GM23338 (cell line): ENCODE measurements around the gene LNX2. TPM values are rescaled to one million over a fixed set of nuclear protein-coding genes. Genes with fewer than 3 reads are reported as not detected.

ENCODE experiments used
- ATAC-seq: fragments of 200-7000 bp; cut with Tn5 transposase; 3 replicates; pipeline ENCODE4 v1.9.1; 2020
- DNase-seq: peaks from one replicate; pipeline ENCODE4 v3.0.0-alpha.2; 2015; ENCODE audit warnings: low spot score
- H2AFZ ChIP-seq: fragments of 200-600 bp; sonication (generic); 2 replicates; pipeline ENCODE4 v1.8.0; 2016; ENCODE audit warnings: antibody characterized with exemption, mild to moderate bottlenecking, moderate library complexity
- H3F3A ChIP-seq: fragments of 200-600 bp; sonication (generic); replicated peaks from 2 replicates; pipeline ENCODE4 v1.8.0; 2017; ENCODE audit warnings: antibody characterized with exemption, mixed run types, low read depth
- H3K27ac ChIP-seq: fragments of 200-600 bp; sonication (generic); 2 replicates; pipeline ENCODE4 v1.6.1; 2016; ENCODE audit warnings: low read depth
- H3K27me3 ChIP-seq: fragments of 200-600 bp; sonication (generic); 2 replicates; pipeline ENCODE4 v1.8.0; 2016; ENCODE audit warnings: mild to moderate bottlenecking, mixed run types, moderate library complexity; ENCODE audit not compliant: insufficient read depth
- H3K36me3 ChIP-seq: fragments of 200-600 bp; sonication (generic); 2 replicates; pipeline ENCODE4 v1.8.0; 2016; ENCODE audit warnings: mild to moderate bottlenecking; ENCODE audit not compliant: insufficient read depth
- H3K4me1 ChIP-seq: fragments of 200-600 bp; sonication (generic); 2 replicates; pipeline ENCODE4 v1.8.0; 2016; ENCODE audit warnings: mild to moderate bottlenecking, moderate library complexity; ENCODE audit not compliant: insufficient read depth
- H3K4me2 ChIP-seq: fragments of 200-600 bp; sonication (generic); 2 replicates; pipeline ENCODE4 v1.7.1; 2017; ENCODE audit warnings: mixed run types
- H3K4me3 ChIP-seq: fragments of 200-600 bp; sonication (generic); 2 replicates; pipeline ENCODE4 v1.6.1; 2016; ENCODE audit warnings: mixed run types
- H3K79me2 ChIP-seq: fragments of 200-600 bp; sonication (generic); replicated peaks from 2 replicates; pipeline ENCODE4 v1.8.0; 2017; ENCODE audit warnings: mild to moderate bottlenecking; ENCODE audit not compliant: insufficient read depth
- H3K9me2 ChIP-seq: fragments of 200-600 bp; sonication (generic); 2 replicates; pipeline ENCODE4 v1.8.0; 2017; ENCODE audit not compliant: insufficient read depth
- H4K20me1 ChIP-seq: fragments of 200-600 bp; sonication (generic); replicated peaks from 2 replicates; pipeline ENCODE4 v1.8.0; 2017; ENCODE audit warnings: mild to moderate bottlenecking; ENCODE audit not compliant: insufficient read depth
- H3K27ac Mint-ChIP-seq: 2 replicates; pipeline ENCODE4 v1.8.0; 2020; ENCODE audit warnings: inconsistent platforms, mild to moderate bottlenecking, moderate library complexity, mixed read lengths
- H3K27me3 Mint-ChIP-seq: 3 replicates; pipeline ENCODE4 v1.8.0; 2022; ENCODE audit warnings: low read depth, mild to moderate bottlenecking, moderate library complexity, mixed read lengths, inconsistent platforms; ENCODE audit not compliant: insufficient read depth, poor library complexity
- H3K36me3 Mint-ChIP-seq: 3 replicates; pipeline ENCODE4 v1.8.0; 2021; ENCODE audit warnings: low read depth, mild to moderate bottlenecking, inconsistent platforms, moderate library complexity, mixed read lengths
- H3K4me1 Mint-ChIP-seq: 3 replicates; pipeline ENCODE4 v1.8.0; 2020; ENCODE audit warnings: mild to moderate bottlenecking, inconsistent platforms, mixed read lengths
- H3K4me3 Mint-ChIP-seq: 3 replicates; pipeline ENCODE4 v1.8.0; 2021; ENCODE audit warnings: moderate library complexity, mild to moderate bottlenecking, inconsistent platforms, mixed read lengths
- H3K9me3 Mint-ChIP-seq: 3 replicates; pipeline ENCODE4 v1.8.0; 2020; ENCODE audit warnings: moderate library complexity, mild to moderate bottlenecking, inconsistent platforms, mixed read lengths
- EZH2phosphoT487 ChIP-seq: fragments of 200-600 bp; sonication (generic); IDR thresholded peaks from one replicate; pipeline ENCODE4 v1.8.1; 2018; ENCODE audit warnings: antibody characterized with exemption; ENCODE audit not compliant: unreplicated experiment
- ZNF114 ChIP-seq: fragments of 250-450 bp; sonication (Bioruptor Pico); IDR thresholded peaks from 2 replicates; pipeline ENCODE4 v1.5.0; 2020; ENCODE audit warnings: mild to moderate bottlenecking, moderate library complexity
- polyA plus RNA-seq: library from polyadenylated mRNA; unstranded; fragments of >200 nt; fragmentation: Nextera tagmentation; extraction: Ambion mirVana; gene quantifications from 2 replicates; pipeline ENCODE4 v1.2.1, GENCODE V29; 2016
- total RNA-seq: library from RNA; depleted of rRNA; stranded (reverse); fragments of >200 nt; shearing (Covaris generic); gene quantifications from 2 replicates; pipeline ENCODE4 v1.2.3, GENCODE V29; 2014
- TF ChIP-seq, protein P1 (sequence below): fragments of 250-450 bp; sonication (Bioruptor Pico); IDR thresholded peaks from 2 replicates; pipeline ENCODE4 v1.5.0; 2020; ENCODE audit warnings: mild to moderate bottlenecking, moderate library complexity
- TF ChIP-seq, protein P2 (sequence below): IDR thresholded peaks from one replicate; pipeline ENCODE4 v1.6.1; 2018; ENCODE audit warnings: antibody characterized with exemption; ENCODE audit not compliant: unreplicated experiment

Gene LNX2
- total and polyA plus RNA-seq, 2 experiments from 2014 or later = 3.7 to 18.0 TPM

DNA sequence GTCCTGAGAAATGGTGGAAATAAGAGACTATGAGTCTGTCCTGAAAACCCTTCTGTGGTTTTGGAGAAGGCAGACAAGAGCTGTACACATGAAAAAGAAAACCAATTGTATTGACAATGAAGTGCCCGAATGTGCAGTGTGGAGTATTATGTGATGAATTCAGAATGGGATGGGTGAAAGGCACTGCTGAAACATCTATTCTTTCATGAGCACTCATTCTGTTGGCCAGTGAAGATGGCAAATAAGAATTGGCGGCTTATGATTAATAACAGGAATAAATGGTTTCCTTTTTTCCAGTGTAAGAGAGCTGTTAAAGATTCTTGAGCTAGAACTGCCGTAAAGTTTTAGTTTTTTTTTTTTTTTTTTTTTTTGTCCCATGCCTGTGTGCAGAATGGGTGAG, 7.1 kb upstream of the LNX2 start (continued):
- TF ChIP-seq, protein P1, sequence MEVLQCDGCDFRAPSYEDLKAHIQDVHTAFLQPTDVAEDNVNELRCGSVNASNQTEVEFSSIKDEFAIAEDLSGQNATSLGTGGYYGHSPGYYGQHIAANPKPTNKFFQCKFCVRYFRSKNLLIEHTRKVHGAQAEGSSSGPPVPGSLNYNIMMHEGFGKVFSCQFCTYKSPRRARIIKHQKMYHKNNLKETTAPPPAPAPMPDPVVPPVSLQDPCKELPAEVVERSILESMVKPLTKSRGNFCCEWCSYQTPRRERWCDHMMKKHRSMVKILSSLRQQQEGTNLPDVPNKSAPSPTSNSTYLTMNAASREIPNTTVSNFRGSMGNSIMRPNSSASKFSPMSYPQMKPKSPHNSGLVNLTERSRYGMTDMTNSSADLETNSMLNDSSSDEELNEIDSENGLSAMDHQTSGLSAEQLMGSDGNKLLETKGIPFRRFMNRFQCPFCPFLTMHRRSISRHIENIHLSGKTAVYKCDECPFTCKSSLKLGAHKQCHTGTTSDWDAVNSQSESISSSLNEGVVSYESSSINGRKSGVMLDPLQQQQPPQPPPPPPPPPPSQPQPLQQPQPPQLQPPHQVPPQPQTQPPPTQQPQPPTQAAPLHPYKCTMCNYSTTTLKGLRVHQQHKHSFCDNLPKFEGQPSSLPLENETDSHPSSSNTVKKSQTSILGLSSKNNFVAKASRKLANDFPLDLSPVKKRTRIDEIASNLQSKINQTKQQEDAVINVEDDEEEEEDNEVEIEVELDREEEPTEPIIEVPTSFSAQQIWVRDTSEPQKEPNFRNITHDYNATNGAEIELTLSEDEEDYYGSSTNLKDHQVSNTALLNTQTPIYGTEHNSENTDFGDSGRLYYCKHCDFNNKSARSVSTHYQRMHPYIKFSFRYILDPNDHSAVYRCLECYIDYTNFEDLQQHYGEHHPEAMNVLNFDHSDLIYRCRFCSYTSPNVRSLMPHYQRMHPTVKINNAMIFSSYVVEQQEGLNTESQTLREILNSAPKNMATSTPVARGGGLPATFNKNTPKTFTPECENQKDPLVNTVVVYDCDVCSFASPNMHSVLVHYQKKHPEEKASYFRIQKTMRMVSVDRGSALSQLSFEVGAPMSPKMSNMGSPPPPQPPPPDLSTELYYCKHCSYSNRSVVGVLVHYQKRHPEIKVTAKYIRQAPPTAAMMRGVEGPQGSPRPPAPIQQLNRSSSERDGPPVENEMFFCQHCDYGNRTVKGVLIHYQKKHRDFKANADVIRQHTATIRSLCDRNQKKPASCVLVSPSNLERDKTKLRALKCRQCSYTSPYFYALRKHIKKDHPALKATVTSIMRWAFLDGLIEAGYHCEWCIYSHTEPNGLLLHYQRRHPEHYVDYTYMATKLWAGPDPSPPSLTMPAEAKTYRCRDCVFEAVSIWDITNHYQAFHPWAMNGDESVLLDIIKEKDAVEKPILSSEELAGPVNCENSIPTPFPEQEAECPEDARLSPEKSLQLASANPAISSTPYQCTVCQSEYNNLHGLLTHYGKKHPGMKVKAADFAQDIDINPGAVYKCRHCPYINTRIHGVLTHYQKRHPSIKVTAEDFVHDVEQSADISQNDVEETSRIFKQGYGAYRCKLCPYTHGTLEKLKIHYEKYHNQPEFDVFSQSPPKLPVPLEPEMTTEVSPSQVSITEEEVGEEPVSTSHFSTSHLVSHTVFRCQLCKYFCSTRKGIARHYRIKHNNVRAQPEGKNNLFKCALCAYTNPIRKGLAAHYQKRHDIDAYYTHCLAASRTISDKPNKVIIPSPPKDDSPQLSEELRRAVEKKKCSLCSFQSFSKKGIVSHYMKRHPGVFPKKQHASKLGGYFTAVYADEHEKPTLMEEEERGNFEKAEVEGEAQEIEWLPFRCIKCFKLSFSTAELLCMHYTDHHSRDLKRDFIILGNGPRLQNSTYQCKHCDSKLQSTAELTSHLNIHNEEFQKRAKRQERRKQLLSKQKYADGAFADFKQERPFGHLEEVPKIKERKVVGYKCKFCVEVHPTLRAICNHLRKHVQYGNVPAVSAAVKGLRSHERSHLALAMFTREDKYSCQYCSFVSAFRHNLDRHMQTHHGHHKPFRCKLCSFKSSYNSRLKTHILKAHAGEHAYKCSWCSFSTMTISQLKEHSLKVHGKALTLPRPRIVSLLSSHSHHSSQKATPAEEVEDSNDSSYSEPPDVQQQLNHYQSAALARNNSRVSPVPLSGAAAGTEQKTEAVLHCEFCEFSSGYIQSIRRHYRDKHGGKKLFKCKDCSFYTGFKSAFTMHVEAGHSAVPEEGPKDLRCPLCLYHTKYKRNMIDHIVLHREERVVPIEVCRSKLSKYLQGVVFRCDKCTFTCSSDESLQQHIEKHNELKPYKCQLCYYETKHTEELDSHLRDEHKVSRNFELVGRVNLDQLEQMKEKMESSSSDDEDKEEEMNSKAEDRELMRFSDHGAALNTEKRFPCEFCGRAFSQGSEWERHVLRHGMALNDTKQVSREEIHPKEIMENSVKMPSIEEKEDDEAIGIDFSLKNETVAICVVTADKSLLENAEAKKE (CRISPR knock-in tag) = no peak

DNA sequence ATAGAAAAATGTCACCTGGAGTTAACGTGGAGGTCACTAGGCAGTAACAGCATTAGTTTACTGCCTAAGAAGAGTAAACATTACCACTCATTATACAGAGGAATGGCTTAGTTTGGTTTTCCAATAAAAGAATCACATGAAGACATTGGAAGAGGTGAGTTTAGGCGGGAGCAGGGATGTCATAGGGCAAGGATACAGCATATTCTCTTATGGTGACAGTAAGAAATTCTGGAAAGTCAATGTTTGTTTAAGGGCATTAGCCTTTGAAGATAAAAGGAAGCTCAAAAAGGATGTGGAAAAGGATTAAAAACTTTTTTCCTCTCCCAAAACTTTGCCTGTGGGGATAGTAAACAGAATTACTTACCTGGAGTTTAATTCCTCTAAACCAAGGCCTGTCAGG, 5.5 kb upstream of the LNX2 start:
- TF ChIP-seq ZNF114 (CRISPR knock-in tag) (no peak), EZH2phosphoT487 (no peak)
- TF ChIP-seq, protein P1 (CRISPR knock-in tag) = no peak
- TF ChIP-seq, protein P2, sequence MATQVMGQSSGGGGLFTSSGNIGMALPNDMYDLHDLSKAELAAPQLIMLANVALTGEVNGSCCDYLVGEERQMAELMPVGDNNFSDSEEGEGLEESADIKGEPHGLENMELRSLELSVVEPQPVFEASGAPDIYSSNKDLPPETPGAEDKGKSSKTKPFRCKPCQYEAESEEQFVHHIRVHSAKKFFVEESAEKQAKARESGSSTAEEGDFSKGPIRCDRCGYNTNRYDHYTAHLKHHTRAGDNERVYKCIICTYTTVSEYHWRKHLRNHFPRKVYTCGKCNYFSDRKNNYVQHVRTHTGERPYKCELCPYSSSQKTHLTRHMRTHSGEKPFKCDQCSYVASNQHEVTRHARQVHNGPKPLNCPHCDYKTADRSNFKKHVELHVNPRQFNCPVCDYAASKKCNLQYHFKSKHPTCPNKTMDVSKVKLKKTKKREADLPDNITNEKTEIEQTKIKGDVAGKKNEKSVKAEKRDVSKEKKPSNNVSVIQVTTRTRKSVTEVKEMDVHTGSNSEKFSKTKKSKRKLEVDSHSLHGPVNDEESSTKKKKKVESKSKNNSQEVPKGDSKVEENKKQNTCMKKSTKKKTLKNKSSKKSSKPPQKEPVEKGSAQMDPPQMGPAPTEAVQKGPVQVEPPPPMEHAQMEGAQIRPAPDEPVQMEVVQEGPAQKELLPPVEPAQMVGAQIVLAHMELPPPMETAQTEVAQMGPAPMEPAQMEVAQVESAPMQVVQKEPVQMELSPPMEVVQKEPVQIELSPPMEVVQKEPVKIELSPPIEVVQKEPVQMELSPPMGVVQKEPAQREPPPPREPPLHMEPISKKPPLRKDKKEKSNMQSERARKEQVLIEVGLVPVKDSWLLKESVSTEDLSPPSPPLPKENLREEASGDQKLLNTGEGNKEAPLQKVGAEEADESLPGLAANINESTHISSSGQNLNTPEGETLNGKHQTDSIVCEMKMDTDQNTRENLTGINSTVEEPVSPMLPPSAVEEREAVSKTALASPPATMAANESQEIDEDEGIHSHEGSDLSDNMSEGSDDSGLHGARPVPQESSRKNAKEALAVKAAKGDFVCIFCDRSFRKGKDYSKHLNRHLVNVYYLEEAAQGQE = no peak
- peaks cover 5% of the 10 kb centered on the region for H3K27me3 Mint-ChIP-seq
- peaks cover 36% of the 10 kb centered on the region; the same call in 1 of the 2 replicates for H3K4me1 ChIP-seq
- H4K20me1 ChIP-seq = peaks cover 45% of the 10 kb centered on the region
- no peak overlapping the region for H3K27ac Mint-ChIP-seq
- H3K4me3 ChIP-seq = no peak overlapping the region
- peaks cover 3% of the 10 kb centered on the region; the same call in 1 of the 2 replicates for H3F3A ChIP-seq
- H3K4me3 Mint-ChIP-seq = no peak overlapping the region
- peaks cover 88% of the 10 kb centered on the region for H3K79me2 ChIP-seq
- H3K9me3 Mint-ChIP-seq = peaks cover 2% of the 10 kb centered on the region; the same call in 1 of the 3 replicates
- no peak overlapping the region for H2AFZ ChIP-seq
- H3K4me2 ChIP-seq = no peak overlapping the region
- no peak for ATAC-seq
- H3K4me1 Mint-ChIP-seq = peaks cover 35% of the 10 kb centered on the region
- no peaks in the 10 kb centered on the region for H3K27me3 ChIP-seq
- no peaks in the 10 kb centered on the region for H3K9me2 ChIP-seq
- peaks cover 14% of the 10 kb centered on the region; the same call in 1 of the 2 replicates for H3K36me3 ChIP-seq
- no peak for DNase-seq
- H3K36me3 Mint-ChIP-seq = peaks cover 38% of the 10 kb centered on the region
- H3K27ac ChIP-seq = no peak overlapping the region
